Vagina (tissue), 2 donors: ENCODE results near the gene SMC1B.

Source experiments
- CTCF ChIP-seq, 3 experiments: fragments of 450-650 bp in 2 of 3; fragments of 200-600 bp in 1 of 3; sonication (generic) in 1 of 3; IDR thresholded peaks; one replicate each; pipeline ENCODE4 v1.5.1; 2017 to 2019; ENCODE audit warnings: antibody characterized with exemption in 3 of 3, mild to moderate bottlenecking in 2 of 3, moderate library complexity in 2 of 3
- POLR2A ChIP-seq, 2 donors: fragments of 450-650 bp; IDR thresholded peaks; one replicate each; pipeline ENCODE4 v1.6.1; 2017; ENCODE audit warnings: antibody characterized with exemption in 2 of 2, mild to moderate bottlenecking in 2 of 2, moderate library complexity in 2 of 2
- POLR2AphosphoS5 ChIP-seq, 2 donors: sonication (generic); formaldehyde crosslinking; IDR thresholded peaks; one replicate each; pipeline ENCODE4 v1.9.0; 2017; ENCODE audit warnings: antibody characterized with exemption in 2 of 2, mild to moderate bottlenecking in 2 of 2, low read depth in 1 of 2; ENCODE audit not compliant: insufficient read depth in 1 of 2

GRCh38 chr22:45438336-45438735 lies 24.9 kb upstream of the SMC1B start:
- TF ChIP-seq POLR2A (IDR thresholded peaks at IDR 0.05) (no peak), CTCF (IDR thresholded peaks at IDR 0.05) (no peak), POLR2AphosphoS5 (IDR thresholded peaks at IDR 0.05; ENCODE audit: insufficient read depth in 1 of 2, low read depth in 1 of 2) (no peak)
